RWPE1 (cell line): ENCODE data around the gene OSCAR.

Source experiments
- CTCF ChIA-PET: fragments of 350-600 bp; sonication (Branson Sonifier 250); formaldehyde crosslinking; extraction: SDS; loops from one replicate; lab custom pipeline; 2021; lab: Yijun Ruan, JAX
- POLR2A ChIA-PET: fragments of 400-600 bp; formaldehyde crosslinking; extraction: SDS; loops from one replicate; lab custom pipeline; 2020; ENCODE audit warnings: antibody characterized with exemption; ENCODE audit not compliant: low non-redundant PET; lab: Yijun Ruan, JAX
- DNase-seq: peaks from one replicate; pipeline ENCODE4 v3.0.0; 2012; ENCODE audit warnings: low spot score
- H3K27ac ChIP-seq: fragments of 450-650 bp; 2 replicates; pipeline ENCODE4 v1.5.1; 2017
- TF ChIP-seq, protein P1 (sequence below): fragments of 450-650 bp; conservative IDR thresholded peaks from 2 replicates; pipeline ENCODE4 v1.5.1; 2017; ENCODE audit warnings: low read depth, mild to moderate bottlenecking

Gene OSCAR

DNA sequence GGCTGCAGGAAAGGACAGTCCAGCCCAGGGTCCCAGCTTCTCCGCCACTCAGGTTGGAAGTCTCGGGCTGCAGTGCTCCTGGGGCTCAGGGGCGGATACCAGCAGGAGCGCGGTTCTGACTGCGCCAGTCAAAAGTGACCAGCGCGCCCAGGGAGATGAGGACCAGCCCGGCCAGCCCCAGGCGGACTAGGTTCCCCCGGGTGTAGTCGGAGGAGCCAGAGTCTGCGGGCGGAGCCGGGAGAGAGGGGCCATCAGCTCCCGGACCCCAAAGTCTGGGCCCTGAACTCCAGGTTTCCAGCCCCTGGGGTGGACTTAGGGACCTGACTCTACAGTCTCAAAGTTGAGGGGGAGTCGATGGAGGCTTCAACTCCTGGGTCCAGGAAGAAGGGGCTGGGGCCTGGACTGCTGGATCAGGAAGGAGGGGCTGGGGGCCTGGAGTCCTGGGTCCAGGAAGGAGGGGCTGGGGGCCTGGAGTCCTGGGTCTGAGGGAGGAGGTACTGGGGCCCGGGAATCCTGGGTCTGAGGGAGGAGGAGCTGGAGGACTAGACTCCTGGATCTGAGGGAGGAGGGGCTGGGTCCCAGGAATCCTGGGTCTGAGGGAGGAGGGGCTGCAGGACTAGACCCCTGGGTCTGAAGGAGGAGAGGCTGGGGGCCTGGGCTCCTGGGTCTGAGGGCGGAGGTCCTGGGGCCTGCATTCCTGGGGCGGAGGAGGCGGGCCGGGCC lies 5.3 kb downstream of the OSCAR start:
- CTCF ChIA-PET, result interaction anchor here (0.7 kb wide), 1 partner anchor 9 kb away, joined by 3 read pairs; no protein-coding TSS in a partner anchor
- POLR2A ChIA-PET, result no interaction called here
- TF ChIP-seq, protein P1, sequence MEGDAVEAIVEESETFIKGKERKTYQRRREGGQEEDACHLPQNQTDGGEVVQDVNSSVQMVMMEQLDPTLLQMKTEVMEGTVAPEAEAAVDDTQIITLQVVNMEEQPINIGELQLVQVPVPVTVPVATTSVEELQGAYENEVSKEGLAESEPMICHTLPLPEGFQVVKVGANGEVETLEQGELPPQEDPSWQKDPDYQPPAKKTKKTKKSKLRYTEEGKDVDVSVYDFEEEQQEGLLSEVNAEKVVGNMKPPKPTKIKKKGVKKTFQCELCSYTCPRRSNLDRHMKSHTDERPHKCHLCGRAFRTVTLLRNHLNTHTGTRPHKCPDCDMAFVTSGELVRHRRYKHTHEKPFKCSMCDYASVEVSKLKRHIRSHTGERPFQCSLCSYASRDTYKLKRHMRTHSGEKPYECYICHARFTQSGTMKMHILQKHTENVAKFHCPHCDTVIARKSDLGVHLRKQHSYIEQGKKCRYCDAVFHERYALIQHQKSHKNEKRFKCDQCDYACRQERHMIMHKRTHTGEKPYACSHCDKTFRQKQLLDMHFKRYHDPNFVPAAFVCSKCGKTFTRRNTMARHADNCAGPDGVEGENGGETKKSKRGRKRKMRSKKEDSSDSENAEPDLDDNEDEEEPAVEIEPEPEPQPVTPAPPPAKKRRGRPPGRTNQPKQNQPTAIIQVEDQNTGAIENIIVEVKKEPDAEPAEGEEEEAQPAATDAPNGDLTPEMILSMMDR, result no peak
- DNase-seq, result no peak
- no peak overlapping the region for H3K27ac ChIP-seq

DNA sequence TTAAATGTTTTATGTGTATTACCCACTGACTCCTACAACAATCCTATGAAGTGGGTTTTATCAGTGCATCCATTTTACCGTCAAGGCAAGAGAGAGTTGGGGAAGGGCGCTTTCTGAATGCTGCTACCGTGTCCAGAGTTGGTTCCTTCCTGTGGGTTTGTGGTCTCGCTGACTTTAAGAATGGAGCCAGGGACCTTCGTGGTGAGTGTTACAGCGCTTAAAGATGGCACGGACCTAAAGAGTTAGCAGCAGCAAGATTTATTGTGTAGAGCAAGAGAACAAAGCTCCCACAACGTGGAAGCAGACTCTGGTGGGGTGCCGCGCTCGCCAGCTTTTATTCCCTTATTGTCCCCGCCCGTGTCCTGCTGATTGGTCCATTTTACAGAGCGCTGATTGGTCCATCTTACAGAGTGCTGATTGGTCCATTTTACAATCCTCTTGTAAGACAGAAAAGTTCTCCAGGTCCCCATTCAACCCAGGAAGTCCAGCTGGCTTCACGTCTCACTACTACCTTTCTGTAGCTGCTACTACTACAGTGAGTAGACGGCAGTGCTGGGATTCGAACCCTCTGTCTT lies 6.1 kb downstream of the OSCAR start:
- TF ChIP-seq, protein P1, result no peak
- ChIA-PET CTCF (interaction anchor here (0.6 to 0.7 kb wide), 2 partner anchors 9 to 212 kb away, joined by 3 to 4 read pairs; no protein-coding TSS in a partner anchor), POLR2A (no interaction called here)
- no peak for DNase-seq
- H3K27ac ChIP-seq, result no peak overlapping the region

DNA sequence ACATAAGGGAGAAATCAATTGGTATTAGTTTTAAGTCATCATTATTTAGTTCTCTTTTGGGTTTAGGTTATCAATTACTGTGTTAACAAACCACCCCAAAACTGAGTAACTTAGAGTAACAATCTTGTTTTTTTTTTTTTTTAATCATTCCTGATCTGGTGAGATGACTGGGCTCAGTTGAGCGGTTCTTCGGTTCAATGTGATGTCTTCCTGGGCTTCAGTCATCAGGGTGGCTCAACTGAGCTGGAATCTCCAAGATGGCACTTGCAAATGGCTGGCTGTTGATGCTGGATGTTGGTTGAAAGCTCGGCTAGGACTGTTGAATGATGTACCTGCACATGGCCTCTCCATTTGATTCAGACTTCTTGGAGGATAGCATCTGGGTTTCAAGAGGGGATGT lies 16.2 kb downstream of the OSCAR start:
- ChIA-PET CTCF (interaction anchor here (0.5 kb wide), 1 partner anchor 17 kb away, joined by 3 read pairs; no protein-coding TSS in a partner anchor), POLR2A (no interaction called here)
- H3K27ac ChIP-seq, result no peak overlapping the region
- DNase-seq, result no peak
- TF ChIP-seq, protein P1, result no peak

DNA sequence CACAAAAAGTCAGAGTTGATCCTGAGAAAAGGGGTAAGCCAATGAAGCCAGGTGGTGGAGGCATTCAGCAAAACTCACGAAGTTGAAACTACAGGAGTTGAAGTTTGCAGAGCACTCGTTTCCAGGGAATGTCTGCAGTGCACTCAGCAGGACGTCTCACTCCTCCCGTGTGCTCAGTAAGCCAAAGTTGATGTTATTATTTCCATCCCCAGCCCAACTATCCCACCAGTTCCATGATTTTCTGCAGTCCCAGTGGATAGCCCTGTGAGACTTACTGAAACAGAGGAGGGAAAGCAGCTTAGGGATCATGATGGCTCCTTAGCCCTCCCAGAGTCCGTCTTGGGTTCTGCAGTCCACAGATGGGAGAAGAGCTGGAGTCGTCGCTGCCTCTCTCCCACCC lies 19.6 kb downstream of the OSCAR start, which contains the start of gene TARM1:
Gene TARM1, minus strand, starts transcription at position 334 of the 400 bp plus-strand sequence. Its CDS starts 25 bp downstream, at position 309.
- no peak for DNase-seq
- H3K27ac ChIP-seq, result no peak within 1 kb of the TSS
- TF ChIP-seq, protein P1, result no peak
- POLR2A ChIA-PET, result no interaction called here
- CTCF ChIA-PET, result no interaction called here

DNA sequence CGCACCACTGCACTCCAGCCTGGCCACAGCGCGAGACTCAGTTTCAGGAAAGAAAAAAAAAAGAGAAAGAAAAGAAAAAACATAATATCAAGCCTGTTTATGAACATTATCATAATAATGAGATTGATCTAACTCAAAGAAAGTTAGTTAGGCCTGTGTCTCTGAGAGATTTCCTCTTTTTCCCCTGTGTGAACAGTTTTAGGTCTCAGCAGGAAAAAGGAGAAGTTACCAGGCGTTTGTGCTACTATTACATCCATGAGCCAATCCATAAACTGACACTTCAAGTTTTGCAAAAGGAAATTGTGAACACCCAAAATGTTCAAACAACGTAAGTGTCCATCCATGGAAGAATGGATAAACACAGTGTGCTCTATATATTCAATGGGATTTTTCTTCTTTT lies 23.3 kb downstream of the OSCAR start:
- DNase-seq, result no peak
- TF ChIP-seq, protein P1, result no peak
- ChIA-PET POLR2A (no interaction called here), CTCF (no interaction called here)
- H3K27ac ChIP-seq, result no peak overlapping the region

DNA sequence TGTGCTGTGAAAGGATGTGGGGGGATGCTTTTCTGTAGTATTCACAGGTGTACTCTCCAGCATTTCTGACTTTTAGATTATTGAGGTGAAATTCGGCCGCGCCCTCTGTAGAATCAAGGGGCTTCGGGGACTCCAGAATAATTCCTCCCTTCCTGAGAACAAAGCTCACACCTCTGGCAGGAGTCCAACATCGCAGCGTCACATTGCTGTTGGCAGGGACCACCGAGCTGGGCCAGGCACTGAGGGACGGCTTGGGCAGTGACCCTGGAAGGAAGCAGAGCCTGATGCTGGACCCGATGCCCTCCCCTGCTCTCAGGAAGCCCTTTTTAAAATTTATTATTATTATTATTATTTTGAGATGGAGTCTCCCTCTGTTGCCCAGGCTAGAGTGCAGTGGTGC lies 25.8 kb downstream of the OSCAR start:
- CTCF ChIA-PET, result no interaction called here
- no peak overlapping the region for H3K27ac ChIP-seq
- TF ChIP-seq, protein P1, result no peak
- POLR2A ChIA-PET, result no interaction called here
- no peak for DNase-seq
